A673 (cell line): Measurements from ENCODE around the gene ZNF616. TPM values are rescaled to one million over a fixed set of nuclear protein-coding genes. Genes with fewer than 3 reads are reported as not detected.

Source experiments
- BruUV-seq: library from RNA; stranded (reverse); fragments of 400-500 nt; replicated peaks from 2 replicates; lab custom pipeline; 2021; lab: Mats Ljungman, UMichigan
- CTCF ChIA-PET: fragments of 300-600 bp; sonication (Branson Sonifier 250); formaldehyde crosslinking; loops from one replicate; lab custom pipeline; 2022; ENCODE audit warnings: antibody characterized with exemption; lab: Charles Lee
- POLR2A ChIA-PET: fragments of 300-600 bp; sonication (Branson Sonifier 250); formaldehyde crosslinking; loops from one replicate; lab custom pipeline; 2022; ENCODE audit warnings: antibody characterized with exemption; ENCODE audit not compliant: low non-redundant PET; lab: Charles Lee
- DNase-seq: peaks from one replicate; pipeline ENCODE4 v3.0.0-alpha.2; 2015; ENCODE audit warnings: low spot score
- H3K27ac ChIP-seq: fragments of 200-600 bp; sonication (generic); 2 replicates; pipeline ENCODE4 v1.5.1; 2016; ENCODE audit warnings: mixed run types, low read depth, mild to moderate bottlenecking, mixed read lengths, antibody characterized with exemption, low read length; ENCODE audit not compliant: poor library complexity, severe bottlenecking
- H3K27me3 ChIP-seq: fragments of 200-600 bp; sonication (generic); replicated peaks from 2 replicates; pipeline ENCODE4 v1.6.1; 2017; ENCODE audit warnings: mixed run types, low read depth, mild to moderate bottlenecking, mixed read lengths, antibody characterized with exemption, low read length; ENCODE audit not compliant: insufficient read depth, poor library complexity
- H3K36me3 ChIP-seq: fragments of 200-600 bp; sonication (generic); 2 replicates; pipeline ENCODE4 v1.6.1; 2016; ENCODE audit warnings: mixed run types, mild to moderate bottlenecking, mixed read lengths, antibody characterized with exemption, low read length; ENCODE audit not compliant: insufficient read depth, poor library complexity, severe bottlenecking
- H3K4me1 ChIP-seq: fragments of 200-600 bp; sonication (generic); 2 replicates; pipeline ENCODE4 v1.6.1; 2017; ENCODE audit warnings: mixed run types, mild to moderate bottlenecking, mixed read lengths, antibody characterized with exemption, low read length; ENCODE audit not compliant: insufficient read depth, poor library complexity, severe bottlenecking
- H3K4me3 ChIP-seq: fragments of 200-600 bp; sonication (generic); 2 replicates; pipeline ENCODE4 v1.5.1; 2016; ENCODE audit warnings: low read depth, mixed run types, mild to moderate bottlenecking, mixed read lengths, low read length; ENCODE audit not compliant: poor library complexity, severe bottlenecking
- H3K9me3 ChIP-seq: fragments of 200-600 bp; sonication (generic); 2 replicates; pipeline ENCODE4 v1.6.1; 2016; ENCODE audit warnings: mixed run types, low read depth, mild to moderate bottlenecking, mixed read lengths, antibody characterized with exemption, low read length; ENCODE audit not compliant: poor library complexity, severe bottlenecking
- EZH2 ChIP-seq: fragments of 200-600 bp; sonication (generic); IDR thresholded peaks from 2 replicates; pipeline ENCODE4 v1.6.1; 2017; ENCODE audit warnings: borderline replicate concordance, low read depth, mild to moderate bottlenecking, mixed read lengths, antibody characterized with exemption, low read length; ENCODE audit not compliant: poor library complexity, severe bottlenecking
- intact Hi-C: fragments of 100-400 bp; cut with micrococcal nuclease; formaldehyde crosslinking; loops from one replicate; pipeline ENCODE4 v1.10.0; 2022; ENCODE audit not compliant: unreplicated experiment
- total RNA-seq: library from RNA; stranded (reverse); gene quantifications from 2 replicates; pipeline ENCODE4 v1.2.3, GENCODE V29; 2021
- TF ChIP-seq, protein P1 (sequence below): fragments of 300-800, 200-600 bp; sonication (generic); conservative IDR thresholded peaks from 2 replicates; pipeline ENCODE4 v1.5.1; 2017; ENCODE audit warnings: low read depth, mild to moderate bottlenecking, antibody characterized with exemption, low read length, moderate library complexity, mixed read lengths

The ZNF616 gene
- total RNA-seq, 1 experiment from 2014 or later = 17.1 TPM

DNA sequence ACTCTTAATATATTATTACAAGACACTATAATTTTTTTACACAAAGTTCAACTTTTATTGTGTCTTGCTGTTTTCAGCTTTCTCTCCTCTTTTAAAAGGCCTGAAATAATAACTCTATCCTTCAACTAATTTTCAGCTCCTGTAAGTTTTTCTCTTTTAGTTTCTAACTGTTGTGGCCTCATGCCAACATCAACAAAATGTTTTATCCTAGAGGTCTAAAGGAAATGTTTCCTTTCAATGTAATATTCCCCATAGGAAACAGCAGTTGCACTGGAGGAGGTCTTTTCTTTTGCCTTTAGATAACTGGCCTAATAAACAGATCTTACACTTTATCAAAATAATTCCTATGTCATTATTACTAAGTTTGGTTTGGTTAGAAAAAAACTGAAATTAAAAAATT is 8.5 kb upstream of the ZNF616 start:
- intact Hi-C loops = no loop called here
- POLR2A ChIA-PET = no interaction called here

DNA sequence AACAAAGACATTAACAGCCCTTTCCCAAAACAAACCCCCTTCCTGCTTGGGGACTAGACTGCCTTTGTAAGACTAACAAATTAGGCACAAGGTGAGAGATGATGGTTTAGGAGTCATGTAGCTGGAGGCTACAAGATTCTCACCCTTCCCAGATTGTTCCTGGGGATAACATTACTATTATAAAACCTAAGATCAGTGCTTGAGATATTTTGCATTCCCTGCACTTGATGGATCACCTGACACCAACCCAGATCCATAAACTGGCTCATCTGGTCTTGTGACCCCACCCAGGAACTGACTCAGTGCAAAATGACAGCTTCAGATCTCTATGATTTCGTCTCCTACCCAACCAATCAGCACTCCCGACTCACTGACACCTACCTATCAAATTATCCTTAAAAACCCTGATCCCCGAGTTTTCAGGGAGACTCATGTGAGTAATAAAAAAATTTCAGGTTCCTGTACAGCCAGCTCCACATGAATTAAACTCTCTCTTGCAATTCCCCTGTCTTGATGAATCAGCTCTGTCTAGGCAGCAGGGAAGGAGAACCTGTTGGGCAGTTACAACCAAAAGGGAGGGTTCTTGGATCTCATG is 2.4 kb upstream of the ZNF616 start:
- H3K27me3 ChIP-seq = no peaks in the 10 kb centered on the region
- POLR2A ChIA-PET = no interaction called here
- TF ChIP-seq, protein P1, sequence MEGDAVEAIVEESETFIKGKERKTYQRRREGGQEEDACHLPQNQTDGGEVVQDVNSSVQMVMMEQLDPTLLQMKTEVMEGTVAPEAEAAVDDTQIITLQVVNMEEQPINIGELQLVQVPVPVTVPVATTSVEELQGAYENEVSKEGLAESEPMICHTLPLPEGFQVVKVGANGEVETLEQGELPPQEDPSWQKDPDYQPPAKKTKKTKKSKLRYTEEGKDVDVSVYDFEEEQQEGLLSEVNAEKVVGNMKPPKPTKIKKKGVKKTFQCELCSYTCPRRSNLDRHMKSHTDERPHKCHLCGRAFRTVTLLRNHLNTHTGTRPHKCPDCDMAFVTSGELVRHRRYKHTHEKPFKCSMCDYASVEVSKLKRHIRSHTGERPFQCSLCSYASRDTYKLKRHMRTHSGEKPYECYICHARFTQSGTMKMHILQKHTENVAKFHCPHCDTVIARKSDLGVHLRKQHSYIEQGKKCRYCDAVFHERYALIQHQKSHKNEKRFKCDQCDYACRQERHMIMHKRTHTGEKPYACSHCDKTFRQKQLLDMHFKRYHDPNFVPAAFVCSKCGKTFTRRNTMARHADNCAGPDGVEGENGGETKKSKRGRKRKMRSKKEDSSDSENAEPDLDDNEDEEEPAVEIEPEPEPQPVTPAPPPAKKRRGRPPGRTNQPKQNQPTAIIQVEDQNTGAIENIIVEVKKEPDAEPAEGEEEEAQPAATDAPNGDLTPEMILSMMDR = no peak
- no peak for TF ChIP-seq EZH2
- peaks cover 4% of the 10 kb centered on the region for H3K9me3 ChIP-seq
- CTCF ChIA-PET = no interaction called here
- no peaks in the 10 kb centered on the region for H3K4me1 ChIP-seq
- no TSS peak for BruUV-seq
- H3K36me3 ChIP-seq = no peaks in the 10 kb centered on the region
- no peak for DNase-seq
- H3K4me3 ChIP-seq = no peak overlapping the region
- H3K27ac ChIP-seq = no peak overlapping the region
- intact Hi-C loops = no loop called here

More for the DNA sequence above, 8.5 kb upstream of the ZNF616 start:
- H3K27ac ChIP-seq = no peak overlapping the region
- H3K9me3 ChIP-seq = peaks cover 25% of the 10 kb centered on the region
- no peaks in the 10 kb centered on the region for H3K27me3 ChIP-seq
- H3K4me1 ChIP-seq = no peaks in the 10 kb centered on the region
- no peak for DNase-seq
- TF ChIP-seq, protein P1 = no peak
- TF ChIP-seq EZH2 = no peak
- CTCF ChIA-PET = no interaction called here
- H3K4me3 ChIP-seq = no peak overlapping the region
- no peaks in the 10 kb centered on the region for H3K36me3 ChIP-seq
- no TSS peak for BruUV-seq

DNA sequence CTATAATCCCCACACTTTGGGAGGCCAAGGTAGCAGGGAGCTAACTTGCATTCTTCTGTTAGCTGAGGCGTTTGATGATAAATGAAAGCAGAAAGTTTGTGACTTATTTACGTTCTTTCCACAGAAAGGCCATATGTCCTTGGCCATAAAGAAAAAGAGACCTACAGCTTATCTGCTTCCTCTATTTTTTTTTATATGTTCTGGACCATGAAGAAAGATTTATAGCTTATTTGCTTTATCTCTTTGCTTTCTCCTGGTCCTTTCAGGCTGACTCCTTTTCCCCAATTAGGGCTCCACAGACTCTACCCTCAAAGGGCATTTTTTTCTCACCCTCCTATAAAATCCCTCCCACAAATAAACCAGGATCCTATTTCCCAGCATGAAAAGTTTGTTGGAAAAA is 1.5 kb upstream of the ZNF616 start:
- BruUV-seq = no TSS peak
- Histone ChIP-seq H3K36me3 (no peaks in the 10 kb centered on the region), H3K27me3 (no peaks in the 10 kb centered on the region), H3K4me1 (no peaks in the 10 kb centered on the region), H3K27ac (no peak overlapping the region), H3K4me3 (no peak overlapping the region), H3K9me3 (peaks cover 10% of the 10 kb centered on the region)
- ChIA-PET CTCF (no interaction called here), POLR2A (no interaction called here)
- intact Hi-C loops = no loop called here
- no peak for TF ChIP-seq EZH2
- TF ChIP-seq, protein P1 = no peak
- DNase-seq = no peak
